Neural cell (in vitro differentiated cells): ENCODE results near the gene YY1AP1. TPM values are rescaled to one million over a fixed set of nuclear protein-coding genes. Genes with fewer than 3 reads are reported as not detected.

Source experiments
- H2AFZ ChIP-seq: fragments of 200-600, 300-800 bp; sonication (generic), shearing (Covaris generic); 2 replicates; pipeline ENCODE4 v1.6.0; 2014; ENCODE audit warnings: low read depth, mild to moderate bottlenecking, antibody characterized with exemption, low read length, moderate library complexity
- H3F3A ChIP-seq: fragments of 200-600 bp; shearing (Covaris generic); 2 replicates; pipeline ENCODE4 v1.6.1; 2016; ENCODE audit warnings: mild to moderate bottlenecking, moderate library complexity, mixed read lengths, antibody characterized with exemption, low read length; ENCODE audit not compliant: insufficient read depth, poor library complexity, severe bottlenecking
- H3K27ac ChIP-seq: fragments of 200-600, 300-800 bp; sonication (generic), shearing (Covaris generic); 2 replicates; pipeline ENCODE4 v1.5.1; 2014; ENCODE audit warnings: mild to moderate bottlenecking, low read length, moderate library complexity
- H3K27me3 ChIP-seq: fragments of 300-800, 200-600 bp; sonication (generic), shearing (Covaris generic); 2 replicates; pipeline ENCODE4 v1.6.0; 2014; ENCODE audit warnings: mild to moderate bottlenecking, low read depth, low read length, moderate library complexity; ENCODE audit not compliant: insufficient read depth
- H3K36me3 ChIP-seq: fragments of 300-800, 200-600 bp; sonication (generic), shearing (Covaris generic); 2 replicates; pipeline ENCODE4 v1.5.1; 2014; ENCODE audit warnings: mild to moderate bottlenecking, antibody characterized with exemption, low read length, moderate library complexity; ENCODE audit not compliant: insufficient read depth
- H3K4me2 ChIP-seq: fragments of 300-800, 200-600 bp; sonication (generic), shearing (Covaris generic); 2 replicates; pipeline ENCODE4 v1.6.0; 2014; ENCODE audit warnings: mild to moderate bottlenecking, low read length
- H3K4me3 ChIP-seq: fragments of 300-800, 200-600 bp; sonication (generic), shearing (Covaris generic); 2 replicates; pipeline ENCODE4 v1.5.1; 2014; ENCODE audit warnings: mild to moderate bottlenecking, low read length, moderate library complexity
- H3K79me2 ChIP-seq: fragments of 200-600 bp; shearing (Covaris generic); replicated peaks from 2 replicates; pipeline ENCODE4 v1.6.0; 2014; ENCODE audit warnings: mild to moderate bottlenecking, low read length, moderate library complexity; ENCODE audit not compliant: insufficient read depth
- H3K9ac ChIP-seq: fragments of 300-800, 200-600 bp; sonication (generic), shearing (Covaris generic); 2 replicates; pipeline ENCODE4 v1.6.1; 2016; ENCODE audit warnings: mild to moderate bottlenecking, low read length, mixed read lengths
- H3K9me2 ChIP-seq: fragments of 200-600 bp; shearing (Covaris generic); 2 replicates; pipeline ENCODE4 v1.6.1; 2016; ENCODE audit warnings: mild to moderate bottlenecking, low read length, mixed read lengths; ENCODE audit not compliant: insufficient read depth
- H3K9me3 ChIP-seq: fragments of 200-600, 300-800 bp; sonication (generic), shearing (Covaris generic); 2 replicates; pipeline ENCODE4 v1.6.1; 2016; ENCODE audit warnings: mild to moderate bottlenecking, mixed run types, low read length, moderate library complexity, mixed read lengths
- H4K20me1 ChIP-seq: fragments of 200-600 bp; shearing (Covaris generic); 2 replicates; pipeline ENCODE4 v1.6.1; 2016; ENCODE audit warnings: mild to moderate bottlenecking, mixed run types; ENCODE audit not compliant: insufficient read depth
- EP300 ChIP-seq: fragments of 450-650 bp; conservative IDR thresholded peaks from 2 replicates; pipeline ENCODE4 v1.6.1; 2014; ENCODE audit warnings: antibody characterized with exemption, mild to moderate bottlenecking, moderate library complexity; ENCODE audit not compliant: poor library complexity, severe bottlenecking
- EZH2 ChIP-seq: fragments of 200-600, 300-800 bp; shearing (Covaris generic), sonication (generic); IDR thresholded peaks from 2 replicates; pipeline ENCODE4 v1.6.1; 2014; ENCODE audit warnings: antibody characterized with exemption, low read length, borderline replicate concordance, mild to moderate bottlenecking; ENCODE audit not compliant: insufficient read depth, poor library complexity, severe bottlenecking
- MXI1 ChIP-seq: fragments of 450-650 bp; conservative IDR thresholded peaks from 2 replicates; pipeline ENCODE4 v1.6.1; 2014; ENCODE audit warnings: antibody characterized with exemption, mild to moderate bottlenecking; ENCODE audit not compliant: poor library complexity, severe bottlenecking
- POLR2AphosphoS5 ChIP-seq: IDR thresholded peaks from 2 replicates; pipeline ENCODE4 v1.6.1; 2012
- RAD21 ChIP-seq: fragments of 450-650 bp; conservative IDR thresholded peaks from 2 replicates; pipeline ENCODE4 v1.6.1; 2014; ENCODE audit warnings: antibody characterized with exemption, mild to moderate bottlenecking, moderate library complexity
- SMC3 ChIP-seq: fragments of 450-650 bp; conservative IDR thresholded peaks from 2 replicates; pipeline ENCODE4 v1.6.1; 2014; ENCODE audit warnings: antibody characterized with exemption, mild to moderate bottlenecking, moderate library complexity; ENCODE audit not compliant: poor library complexity
- TAF1 ChIP-seq: IDR thresholded peaks from 2 replicates; pipeline ENCODE4 v1.6.1; 2012; ENCODE audit warnings: low read depth
- polyA plus RNA-seq: library from polyadenylated mRNA; depleted of rRNA; stranded (reverse); fragments of >200 nt; gene quantifications from 2 replicates; pipeline ENCODE4 v1.2.3, GENCODE V29; 2014
- TF ChIP-seq, protein P1 (sequence below): IDR thresholded peaks from 2 replicates; pipeline ENCODE4 v1.6.1; 2012; ENCODE audit warnings: borderline replicate concordance
- TF ChIP-seq, protein P2 (sequence below): fragments of 450-650 bp; IDR thresholded peaks from 2 replicates; pipeline ENCODE4 v1.5.1; 2014; ENCODE audit warnings: antibody characterized with exemption, mild to moderate bottlenecking, moderate library complexity; ENCODE audit not compliant: poor library complexity, severe bottlenecking

Gene YY1AP1
- polyA plus RNA-seq, 1 donor from 2014 or later: 44.0 TPM

DNA sequence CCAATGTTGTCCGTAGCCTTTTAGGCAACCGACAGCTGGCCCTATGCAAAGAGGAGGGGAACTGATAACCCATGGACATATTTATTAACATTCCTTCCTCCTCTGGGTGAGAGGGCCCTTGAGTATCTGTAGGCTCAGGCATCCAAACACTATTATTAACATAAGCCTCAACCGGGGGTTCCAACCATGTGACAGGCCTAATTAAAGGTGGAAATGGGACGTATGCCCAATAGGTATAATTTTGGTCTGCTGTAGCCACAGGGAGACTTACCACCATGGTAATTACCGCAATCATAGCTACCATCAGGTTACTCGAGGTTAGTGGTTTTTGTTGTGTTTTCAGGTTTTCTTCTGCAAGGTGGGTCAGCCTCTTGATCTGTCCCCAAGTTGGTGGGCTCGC lies 5.6 kb upstream of the YY1AP1 start:
- no peaks in the 10 kb centered on the region for H3K9me3 ChIP-seq
- H3K36me3 ChIP-seq: no peaks in the 10 kb centered on the region
- H3K27ac ChIP-seq: no peak overlapping the region
- no peaks in the 10 kb centered on the region for H4K20me1 ChIP-seq
- H3K79me2 ChIP-seq: peaks cover 55% of the 10 kb centered on the region
- H3F3A ChIP-seq: no peaks in the 10 kb centered on the region
- H3K4me2 ChIP-seq: no peak overlapping the region
- no peak overlapping the region for H3K4me3 ChIP-seq
- H2AFZ ChIP-seq: no peak overlapping the region
- TF ChIP-seq, protein P1, sequence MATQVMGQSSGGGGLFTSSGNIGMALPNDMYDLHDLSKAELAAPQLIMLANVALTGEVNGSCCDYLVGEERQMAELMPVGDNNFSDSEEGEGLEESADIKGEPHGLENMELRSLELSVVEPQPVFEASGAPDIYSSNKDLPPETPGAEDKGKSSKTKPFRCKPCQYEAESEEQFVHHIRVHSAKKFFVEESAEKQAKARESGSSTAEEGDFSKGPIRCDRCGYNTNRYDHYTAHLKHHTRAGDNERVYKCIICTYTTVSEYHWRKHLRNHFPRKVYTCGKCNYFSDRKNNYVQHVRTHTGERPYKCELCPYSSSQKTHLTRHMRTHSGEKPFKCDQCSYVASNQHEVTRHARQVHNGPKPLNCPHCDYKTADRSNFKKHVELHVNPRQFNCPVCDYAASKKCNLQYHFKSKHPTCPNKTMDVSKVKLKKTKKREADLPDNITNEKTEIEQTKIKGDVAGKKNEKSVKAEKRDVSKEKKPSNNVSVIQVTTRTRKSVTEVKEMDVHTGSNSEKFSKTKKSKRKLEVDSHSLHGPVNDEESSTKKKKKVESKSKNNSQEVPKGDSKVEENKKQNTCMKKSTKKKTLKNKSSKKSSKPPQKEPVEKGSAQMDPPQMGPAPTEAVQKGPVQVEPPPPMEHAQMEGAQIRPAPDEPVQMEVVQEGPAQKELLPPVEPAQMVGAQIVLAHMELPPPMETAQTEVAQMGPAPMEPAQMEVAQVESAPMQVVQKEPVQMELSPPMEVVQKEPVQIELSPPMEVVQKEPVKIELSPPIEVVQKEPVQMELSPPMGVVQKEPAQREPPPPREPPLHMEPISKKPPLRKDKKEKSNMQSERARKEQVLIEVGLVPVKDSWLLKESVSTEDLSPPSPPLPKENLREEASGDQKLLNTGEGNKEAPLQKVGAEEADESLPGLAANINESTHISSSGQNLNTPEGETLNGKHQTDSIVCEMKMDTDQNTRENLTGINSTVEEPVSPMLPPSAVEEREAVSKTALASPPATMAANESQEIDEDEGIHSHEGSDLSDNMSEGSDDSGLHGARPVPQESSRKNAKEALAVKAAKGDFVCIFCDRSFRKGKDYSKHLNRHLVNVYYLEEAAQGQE: no peak
- no peak for TF ChIP-seq TAF1
- TF ChIP-seq EP300: no peak
- no peak for TF ChIP-seq POLR2AphosphoS5
- TF ChIP-seq SMC3: no peak
- TF ChIP-seq MXI1: no peak
- no peak for TF ChIP-seq RAD21
- TF ChIP-seq, protein P2, sequence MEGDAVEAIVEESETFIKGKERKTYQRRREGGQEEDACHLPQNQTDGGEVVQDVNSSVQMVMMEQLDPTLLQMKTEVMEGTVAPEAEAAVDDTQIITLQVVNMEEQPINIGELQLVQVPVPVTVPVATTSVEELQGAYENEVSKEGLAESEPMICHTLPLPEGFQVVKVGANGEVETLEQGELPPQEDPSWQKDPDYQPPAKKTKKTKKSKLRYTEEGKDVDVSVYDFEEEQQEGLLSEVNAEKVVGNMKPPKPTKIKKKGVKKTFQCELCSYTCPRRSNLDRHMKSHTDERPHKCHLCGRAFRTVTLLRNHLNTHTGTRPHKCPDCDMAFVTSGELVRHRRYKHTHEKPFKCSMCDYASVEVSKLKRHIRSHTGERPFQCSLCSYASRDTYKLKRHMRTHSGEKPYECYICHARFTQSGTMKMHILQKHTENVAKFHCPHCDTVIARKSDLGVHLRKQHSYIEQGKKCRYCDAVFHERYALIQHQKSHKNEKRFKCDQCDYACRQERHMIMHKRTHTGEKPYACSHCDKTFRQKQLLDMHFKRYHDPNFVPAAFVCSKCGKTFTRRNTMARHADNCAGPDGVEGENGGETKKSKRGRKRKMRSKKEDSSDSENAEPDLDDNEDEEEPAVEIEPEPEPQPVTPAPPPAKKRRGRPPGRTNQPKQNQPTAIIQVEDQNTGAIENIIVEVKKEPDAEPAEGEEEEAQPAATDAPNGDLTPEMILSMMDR: no peak
- TF ChIP-seq EZH2: no peak
- H3K9me2 ChIP-seq: no peaks in the 10 kb centered on the region
- no peak overlapping the region for H3K9ac ChIP-seq
- H3K27me3 ChIP-seq: no peaks in the 10 kb centered on the region

DNA sequence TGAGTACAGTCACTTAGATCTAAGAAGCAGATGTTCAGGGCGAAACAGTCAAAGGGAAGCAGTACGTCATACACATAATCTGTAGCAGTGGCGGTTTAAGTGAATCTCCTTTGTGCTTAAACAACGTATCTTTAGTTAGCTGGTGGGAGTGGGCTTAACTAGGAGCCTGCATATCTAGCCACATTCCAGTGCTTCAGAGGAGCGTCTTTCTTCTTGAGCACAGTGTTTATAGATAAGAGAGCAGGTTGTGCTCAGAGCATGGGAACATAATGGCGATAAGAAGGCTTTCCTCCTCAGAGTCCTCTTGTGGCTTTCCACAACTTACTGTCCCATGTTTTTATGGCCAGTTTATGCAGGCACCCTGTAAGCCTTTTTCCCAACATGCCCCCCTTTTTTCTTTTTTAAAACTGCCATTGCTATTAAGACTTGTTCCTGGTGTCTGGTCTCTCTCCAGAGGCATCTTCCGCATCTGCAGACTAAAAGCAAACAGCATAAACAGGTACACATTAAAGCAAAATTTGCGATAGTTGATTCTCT lies 3.5 kb upstream of the YY1AP1 start:
- TF ChIP-seq, protein P1: no peak
- TF ChIP-seq RAD21 (no peak), MXI1 (no peak), EP300 (no peak), TAF1 (no peak), POLR2AphosphoS5 (no peak)
- TF ChIP-seq, protein P2: no peak
- Histone ChIP-seq H3K27me3 (no peaks in the 10 kb centered on the region), H2AFZ (no peak overlapping the region), H3F3A (no peaks in the 10 kb centered on the region), H3K9me2 (no peaks in the 10 kb centered on the region), H3K9me3 (no peaks in the 10 kb centered on the region), H3K79me2 (peaks cover 55% of the 10 kb centered on the region), H3K27ac (no peak overlapping the region), H4K20me1 (no peaks in the 10 kb centered on the region), H3K4me3 (no peak overlapping the region), H3K36me3 (no peaks in the 10 kb centered on the region), H3K4me2 (no peak overlapping the region), H3K9ac (no peak overlapping the region)
